NCI-H345 treated with DMSO at 0.1 percent for 48 hours (cell line): ENCODE results near the gene EP400.

Source experiments
- DNase-seq: peaks from one replicate; lab custom pipeline; 2025; ENCODE audit not compliant: unreplicated experiment; lab: John Stamatoyannopoulos, UW

EP400 gene

DNA sequence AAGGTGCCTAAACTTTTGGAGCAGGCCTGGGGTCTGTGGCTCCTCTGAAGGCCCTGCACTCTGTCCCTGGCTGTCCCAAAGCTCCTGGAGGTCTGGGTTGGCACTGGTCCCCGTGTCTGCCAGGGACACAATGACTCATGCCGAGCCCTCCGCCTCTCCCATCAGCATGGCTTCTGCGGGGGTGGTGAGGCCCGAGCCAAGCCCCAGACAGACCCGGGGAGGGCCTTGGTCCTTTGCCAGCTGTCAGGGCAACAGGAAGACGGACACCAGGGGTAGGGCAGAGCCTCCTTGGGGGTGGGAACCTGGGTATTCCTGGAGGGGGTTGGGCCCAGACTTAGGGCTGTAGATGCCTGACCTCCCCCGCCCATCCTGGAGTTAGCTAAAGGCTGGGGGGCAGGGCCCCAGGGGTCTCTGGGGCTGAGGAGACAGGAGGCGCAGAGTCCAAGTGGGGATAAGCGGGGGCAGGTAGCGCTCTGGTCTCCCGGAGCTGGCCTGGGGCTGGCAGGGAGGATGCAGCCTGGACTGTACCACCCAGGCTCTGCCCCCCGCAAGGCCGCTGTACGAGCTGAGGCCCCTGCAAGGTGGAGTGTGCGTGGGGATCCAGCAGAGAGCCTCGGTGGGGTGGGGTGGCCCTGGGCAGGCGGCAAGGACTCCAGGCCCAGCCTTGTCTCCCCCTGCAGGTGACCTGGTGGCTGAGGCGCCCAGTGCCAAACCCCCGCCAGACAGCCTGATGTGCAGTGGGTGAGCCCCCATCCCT is 37.0 kb upstream of the EP400 start:
- no peak for DNase-seq

DNA sequence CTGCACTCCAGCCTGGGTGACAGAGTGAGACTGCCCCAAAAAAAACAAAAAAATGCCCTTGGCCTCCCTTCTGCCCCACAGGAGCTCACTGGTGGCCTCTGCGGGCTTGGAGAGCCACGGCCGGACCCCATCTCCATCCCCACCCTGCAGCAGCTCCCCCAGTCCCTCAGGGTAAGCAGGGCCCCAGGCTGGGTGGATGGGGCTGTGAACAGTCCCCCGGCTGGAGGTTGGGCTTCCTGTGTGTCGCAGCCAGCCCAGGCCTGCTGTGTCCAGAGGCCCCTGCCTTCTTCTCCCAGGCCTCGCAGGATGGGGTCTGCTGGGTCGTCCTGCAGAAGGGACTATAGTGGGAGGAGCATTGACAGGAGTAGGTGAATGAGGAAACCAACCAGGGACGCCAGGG is 36.1 kb upstream of the EP400 start:
- DNase-seq: no peak

DNA sequence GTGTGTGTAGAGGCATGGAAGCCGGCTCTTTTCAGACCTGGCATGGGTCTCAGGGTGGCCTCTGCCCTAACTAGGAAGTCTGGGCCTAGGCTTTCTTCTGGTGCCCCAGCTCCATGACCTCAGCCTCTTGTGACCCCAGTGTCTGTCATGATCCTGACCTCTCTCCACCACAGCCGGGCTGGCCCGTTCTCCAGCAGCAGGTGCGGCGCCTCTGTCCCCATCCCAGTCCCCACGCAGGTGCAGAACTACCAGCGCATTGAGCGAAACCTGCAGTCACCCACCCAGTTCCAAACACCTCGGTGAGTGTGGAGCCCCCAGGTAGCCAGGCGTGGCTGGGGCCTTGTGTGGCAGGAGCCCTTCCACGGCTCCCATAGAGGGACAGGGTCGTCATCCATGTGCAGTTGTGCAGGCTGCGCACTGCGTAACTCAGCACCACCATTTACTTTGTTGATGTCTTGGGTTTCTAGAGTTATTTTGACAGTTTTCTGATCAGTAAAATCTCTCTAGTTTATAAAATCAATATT is 35.5 kb upstream of the EP400 start:
- DNase-seq: no peak

DNA sequence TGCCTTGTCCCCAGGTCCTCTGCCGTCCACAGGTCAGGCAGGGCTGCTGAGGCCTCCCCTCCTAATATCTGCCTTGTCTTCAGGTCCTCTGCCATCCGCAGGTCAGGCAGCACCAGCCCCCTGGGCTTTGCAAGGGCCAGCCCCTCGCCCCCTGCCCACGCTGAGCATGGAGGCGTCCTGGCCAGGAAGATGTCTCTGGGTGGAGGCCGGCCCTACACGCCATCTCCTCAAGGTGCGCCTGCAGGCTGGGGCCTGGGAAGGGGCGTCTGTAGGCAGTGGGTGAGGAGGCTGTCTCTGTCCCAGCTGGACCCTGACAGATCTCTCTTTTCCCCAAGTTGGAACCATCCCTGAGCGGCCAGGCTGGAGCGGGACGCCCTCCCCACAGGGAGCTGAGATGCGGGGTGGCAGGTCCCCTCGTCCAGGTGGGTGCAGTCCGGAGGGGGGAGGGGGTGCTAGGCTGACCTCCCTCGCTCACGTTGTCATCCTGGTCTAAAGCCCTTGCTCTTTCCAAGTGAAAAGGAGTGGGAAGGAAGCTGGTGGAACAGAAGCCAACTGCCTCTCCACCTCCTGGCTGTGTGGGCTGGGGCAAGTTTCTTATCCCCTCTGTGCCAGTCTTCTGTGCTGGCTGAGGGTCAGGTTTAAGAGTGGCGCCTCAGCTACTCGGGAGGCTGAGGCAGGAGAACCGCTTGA is 34.6 kb upstream of the EP400 start:
- no peak for DNase-seq

DNA sequence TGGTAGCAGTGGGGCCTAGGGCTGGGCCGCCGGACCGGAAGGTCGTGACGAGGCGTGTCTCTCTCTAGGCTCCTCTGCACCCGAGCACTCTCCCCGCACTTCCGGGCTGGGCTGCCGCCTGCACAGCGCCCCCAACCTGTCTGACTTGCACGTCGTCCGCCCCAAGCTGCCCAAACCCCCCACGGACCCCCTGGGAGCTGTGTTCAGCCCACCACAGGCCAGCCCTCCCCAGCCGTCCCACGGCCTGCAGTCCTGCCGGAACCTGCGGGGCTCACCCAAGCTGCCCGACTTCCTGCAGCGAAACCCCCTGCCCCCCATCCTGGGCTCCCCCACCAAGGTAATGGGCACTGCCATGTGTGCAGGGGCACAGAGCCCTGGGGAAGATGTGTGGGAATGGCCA is 33.9 kb upstream of the EP400 start:
- DNase-seq: no peak

DNA sequence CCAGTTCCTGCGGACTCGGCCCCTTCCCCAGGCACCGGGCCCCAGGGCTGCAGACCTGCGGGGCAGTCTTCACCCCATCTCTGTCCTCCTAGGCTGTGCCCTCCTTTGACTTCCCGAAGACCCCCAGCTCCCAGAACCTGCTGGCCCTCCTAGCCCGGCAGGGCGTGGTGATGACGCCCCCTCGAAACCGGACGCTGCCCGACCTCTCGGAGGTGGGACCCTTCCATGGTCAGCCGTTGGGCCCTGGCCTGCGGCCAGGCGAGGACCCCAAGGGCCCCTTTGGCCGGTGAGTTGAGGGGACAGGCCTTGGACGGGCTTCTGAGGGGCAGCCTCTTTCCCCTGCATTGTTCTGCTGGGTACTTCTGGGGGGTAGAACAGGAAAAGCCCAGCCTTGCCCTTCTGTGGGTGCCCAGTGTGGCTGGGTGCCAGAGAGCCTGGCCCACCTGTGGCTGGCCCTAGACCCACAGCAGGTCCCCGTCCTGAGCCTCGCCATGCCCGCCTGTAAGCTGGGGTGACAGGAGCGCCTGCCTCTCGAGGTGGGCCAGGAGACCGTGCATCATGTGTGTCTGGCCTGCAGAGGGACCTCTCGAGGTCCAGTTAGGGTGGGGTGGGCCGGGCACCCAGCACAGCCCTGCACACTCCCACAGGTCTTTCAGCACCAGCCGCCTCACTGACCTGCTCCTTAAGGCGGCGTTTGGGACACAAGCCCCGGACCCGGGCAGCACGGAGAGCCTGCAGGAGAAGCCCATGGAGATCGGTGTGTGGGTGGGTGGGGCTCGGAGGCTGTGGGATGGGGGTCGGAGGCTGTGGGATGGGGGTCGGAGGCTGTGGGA is 33.2 kb upstream of the EP400 start:
- DNase-seq: no peak

DNA sequence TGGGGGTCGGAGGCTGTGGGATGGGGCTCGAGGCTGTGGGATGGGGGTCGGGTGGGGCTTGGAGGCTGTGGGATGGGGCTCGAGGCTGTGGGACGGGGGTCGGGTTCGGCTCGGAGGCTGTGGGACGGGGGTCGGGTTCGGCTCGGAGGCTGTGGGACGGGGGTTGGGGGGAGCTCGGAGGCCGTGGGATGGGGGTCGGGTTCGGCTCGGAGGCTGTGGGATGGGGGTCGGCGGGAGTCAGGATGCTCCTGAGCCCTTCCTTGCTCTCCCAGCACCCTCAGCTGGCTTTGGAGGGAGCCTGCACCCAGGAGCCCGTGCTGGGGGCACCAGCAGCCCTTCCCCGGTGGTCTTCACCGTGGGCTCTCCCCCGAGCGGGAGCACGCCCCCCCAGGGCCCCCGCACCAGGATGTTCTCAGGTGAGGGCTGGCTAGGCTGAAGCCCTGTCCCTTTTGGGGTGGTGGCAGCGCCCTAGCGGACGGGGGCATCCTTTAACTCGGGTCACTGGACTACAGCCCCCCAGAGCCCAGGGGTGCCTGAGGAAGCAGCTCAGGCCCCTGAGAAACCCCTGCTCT is 32.5 kb upstream of the EP400 start:
- DNase-seq: no peak

DNA sequence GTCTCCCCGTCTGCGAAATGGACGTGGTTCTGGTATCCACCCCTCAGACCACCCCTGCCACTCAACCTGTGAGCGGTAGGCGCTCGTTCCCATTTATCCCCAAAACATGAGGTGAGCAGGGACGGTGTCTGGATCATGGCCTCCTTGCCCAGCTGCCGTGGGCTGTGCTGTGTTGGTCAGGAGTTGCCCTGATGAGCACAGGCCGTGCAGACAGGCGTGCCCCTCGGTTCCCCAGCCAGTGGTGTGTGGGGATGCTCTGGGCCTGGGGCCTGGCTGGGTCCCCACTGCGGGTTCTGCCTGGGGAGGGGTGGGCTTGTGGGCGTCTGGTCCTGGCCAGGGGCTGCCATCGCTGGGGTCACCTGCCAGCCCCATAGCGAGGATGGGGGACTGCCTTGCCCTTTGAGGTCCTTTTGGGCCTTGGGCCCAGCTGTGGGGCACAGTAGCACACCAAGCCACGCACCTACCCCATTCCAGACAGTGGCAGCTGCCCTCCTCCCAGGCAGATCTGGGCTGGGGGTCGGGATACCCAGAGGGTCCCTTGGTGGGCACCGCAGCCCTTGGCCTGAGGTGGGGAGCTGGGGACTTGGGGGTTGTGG is 31.9 kb upstream of the EP400 start:
- no peak for DNase-seq

DNA sequence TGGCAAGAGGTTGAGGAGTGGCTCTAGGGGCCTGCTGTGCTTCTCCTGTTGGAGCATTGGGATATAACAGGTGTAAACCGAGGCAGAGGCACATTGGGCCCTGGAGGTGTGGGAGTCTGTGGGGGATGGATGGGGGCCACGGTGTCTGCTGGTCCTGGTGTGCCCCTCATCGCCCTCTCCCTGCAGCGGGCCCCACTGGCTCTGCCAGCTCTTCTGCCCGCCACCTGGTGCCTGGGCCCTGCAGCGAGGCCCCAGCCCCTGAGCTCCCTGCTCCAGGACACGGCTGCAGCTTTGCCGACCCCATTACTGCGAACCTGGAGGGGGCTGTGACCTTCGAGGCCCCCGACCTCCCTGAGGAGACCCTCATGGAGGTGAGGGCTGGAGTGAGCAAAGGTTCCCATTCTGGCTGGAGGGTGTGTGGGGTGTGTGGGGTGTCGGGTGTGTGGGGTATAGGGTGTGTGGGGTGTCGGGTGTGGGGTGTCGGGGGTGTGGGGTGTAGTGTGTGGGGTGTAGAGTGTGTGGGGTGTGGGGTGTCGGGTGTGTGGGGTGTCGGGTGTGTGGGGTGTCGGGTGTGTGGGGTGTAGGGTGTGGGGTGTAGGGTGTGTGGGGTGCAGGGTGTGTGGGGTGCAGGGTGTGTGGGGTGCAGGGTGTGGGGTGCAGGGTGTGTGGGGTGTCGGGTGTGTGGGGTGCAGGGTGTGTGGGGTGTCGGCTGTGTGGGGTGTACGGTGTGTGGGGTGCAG is 31.3 kb upstream of the EP400 start:
- DNase-seq: no peak

DNA sequence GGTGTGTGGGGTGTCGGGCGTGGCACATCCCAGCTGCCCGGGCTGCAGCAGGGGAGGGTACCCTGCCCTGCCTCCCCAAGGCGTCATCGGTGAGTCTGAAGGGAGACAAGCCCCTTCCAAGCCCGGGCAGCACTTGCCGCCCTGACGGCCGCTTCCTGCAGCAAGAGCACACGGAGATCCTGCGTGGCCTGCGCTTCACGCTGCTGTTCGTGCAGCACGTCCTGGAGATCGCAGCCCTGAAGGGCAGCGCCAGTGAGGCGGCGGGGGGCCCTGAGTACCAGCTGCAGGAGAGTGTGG is 30.7 kb upstream of the EP400 start:
- no peak for DNase-seq

DNA sequence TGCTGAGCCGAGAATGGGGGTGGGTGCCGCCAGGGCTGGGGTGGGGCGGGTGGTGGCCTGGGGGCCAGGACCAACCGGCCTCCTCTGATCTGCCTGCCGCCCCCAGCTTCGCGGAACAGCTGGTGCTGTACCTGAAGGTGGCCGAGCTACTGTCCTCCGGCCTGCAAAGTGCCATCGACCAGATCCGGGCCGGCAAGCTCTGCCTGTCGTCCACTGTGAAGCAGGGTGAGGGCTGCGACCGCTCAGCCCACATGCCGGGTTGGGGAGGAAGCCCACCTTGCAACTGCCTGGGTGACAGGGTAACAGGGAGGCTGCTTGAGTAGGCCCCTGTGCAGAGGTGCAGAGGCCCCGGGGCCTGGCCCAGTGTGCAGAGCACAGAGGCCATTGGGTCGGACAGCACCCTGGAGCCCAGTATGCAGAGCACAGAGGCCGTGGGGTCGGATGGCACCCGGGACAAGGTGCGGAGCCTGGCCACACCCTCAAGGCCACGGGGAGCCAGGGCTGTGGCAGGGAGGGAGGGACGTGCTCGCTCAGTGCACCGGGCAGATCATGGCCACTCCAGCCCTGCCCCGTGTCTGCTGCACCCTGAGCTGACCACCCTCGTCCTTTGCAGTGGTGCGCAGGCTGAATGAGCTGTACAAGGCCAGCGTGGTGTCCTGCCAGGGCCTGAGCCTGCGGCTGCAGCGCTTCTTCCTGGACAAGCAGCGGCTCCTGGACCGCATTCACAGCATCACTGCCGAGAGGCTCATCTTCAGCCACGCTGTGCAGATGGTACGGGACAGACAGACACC is 30.2 kb upstream of the EP400 start:
- no peak for DNase-seq

DNA sequence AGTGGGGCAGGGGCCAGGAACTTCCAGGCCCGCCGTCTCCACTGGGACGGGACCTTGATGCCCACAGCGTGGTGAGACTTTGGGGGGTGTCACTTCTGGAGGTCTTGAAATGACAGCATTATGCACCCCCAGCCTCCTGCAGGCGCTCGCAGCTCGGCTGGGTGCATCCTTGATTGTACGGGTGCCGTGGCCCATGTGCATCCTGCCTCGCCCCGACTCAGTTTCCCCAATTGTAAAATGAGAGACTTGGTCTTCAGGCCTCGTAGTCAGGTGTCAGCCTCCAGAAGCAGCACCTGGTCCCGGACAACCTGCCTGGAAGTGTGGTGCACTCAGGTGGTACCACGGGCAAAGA is 29.6 kb upstream of the EP400 start:
- DNase-seq: no peak

DNA sequence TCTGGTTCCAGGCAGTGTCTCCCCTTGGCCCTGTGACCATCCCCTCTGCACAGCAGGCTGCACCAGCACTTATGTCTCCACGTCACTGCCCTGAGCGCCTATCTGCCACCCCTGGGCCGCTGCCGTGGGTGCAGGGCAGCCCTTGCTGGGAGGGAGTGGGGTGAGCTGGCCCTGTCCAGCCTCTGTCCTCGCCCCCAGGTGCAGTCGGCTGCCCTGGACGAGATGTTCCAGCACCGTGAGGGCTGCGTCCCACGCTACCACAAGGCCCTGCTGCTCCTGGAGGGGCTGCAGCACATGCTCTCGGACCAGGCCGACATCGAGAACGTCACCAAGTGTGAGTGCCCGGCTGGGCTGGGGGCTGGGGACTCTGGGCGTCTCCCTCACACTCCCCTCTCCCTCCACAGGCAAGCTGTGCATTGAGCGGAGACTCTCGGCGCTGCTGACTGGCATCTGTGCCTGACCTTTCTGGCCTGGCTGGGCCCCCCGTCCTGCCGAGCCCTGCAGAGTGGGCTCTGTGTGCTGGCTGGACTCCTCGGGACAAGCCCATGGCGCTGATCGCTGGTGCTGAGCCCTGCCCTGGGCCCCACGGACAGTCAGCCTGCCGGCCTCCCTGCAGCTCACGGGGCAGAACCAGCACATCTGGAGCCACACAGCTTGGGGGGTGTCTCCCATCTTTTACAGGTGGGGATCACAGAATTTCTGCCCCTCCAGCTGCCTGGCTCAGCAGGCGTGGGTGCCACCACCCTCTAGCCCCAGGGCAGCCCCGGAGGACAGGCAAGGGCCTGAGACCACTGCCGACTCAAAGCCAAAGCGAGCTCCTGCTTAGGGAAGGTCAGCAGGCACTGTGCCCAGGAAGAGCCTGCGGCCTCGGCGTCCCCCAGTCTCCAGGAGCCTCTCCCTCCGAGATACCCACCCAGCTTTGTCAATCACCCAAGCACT is 28.6 kb upstream of the EP400 start:
- DNase-seq: no peak

DNA sequence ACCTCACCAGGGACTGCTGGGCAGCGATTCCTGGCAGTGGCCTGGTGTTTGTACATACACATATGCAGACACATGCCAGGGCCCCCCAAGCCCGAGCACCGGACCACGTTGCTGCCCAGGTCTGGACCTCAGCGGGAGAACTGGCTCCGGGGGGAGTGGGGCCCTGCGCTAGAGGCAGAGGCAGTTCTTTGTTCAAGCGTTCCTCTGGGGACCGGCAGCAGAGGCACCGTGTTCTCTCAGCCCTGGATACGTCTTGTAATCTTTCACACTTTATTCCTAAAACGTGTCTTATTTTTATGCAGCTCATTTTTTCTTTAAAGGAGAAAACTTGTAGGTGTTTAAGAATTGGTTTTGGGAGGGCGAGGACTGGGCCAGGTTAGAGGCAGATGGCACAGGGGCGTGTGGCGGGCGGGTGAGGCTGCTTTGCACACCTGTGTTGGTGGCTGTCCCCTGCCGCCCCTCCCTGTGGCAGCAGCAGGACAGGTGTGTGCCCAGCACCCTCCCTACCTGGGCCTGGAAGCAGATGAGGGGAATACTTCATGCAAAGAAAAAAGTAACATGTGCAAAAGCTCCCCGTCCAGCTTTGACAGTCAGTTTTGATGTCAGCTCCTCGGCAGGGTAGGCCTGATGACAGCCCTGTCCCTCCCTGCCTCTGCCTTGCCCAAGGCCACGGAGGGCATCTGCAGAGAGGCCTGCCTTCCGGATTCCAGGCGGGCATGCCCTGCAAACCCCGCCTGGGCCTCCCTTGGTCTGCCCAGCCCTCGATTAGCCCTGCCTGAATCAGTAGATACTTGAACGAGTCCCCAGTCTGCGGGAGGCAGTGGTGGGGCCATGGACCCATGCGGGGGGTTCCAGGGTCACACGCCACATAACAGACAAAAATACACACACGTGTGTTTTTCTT is 27.6 kb upstream of the EP400 start:
- DNase-seq: no peak

DNA sequence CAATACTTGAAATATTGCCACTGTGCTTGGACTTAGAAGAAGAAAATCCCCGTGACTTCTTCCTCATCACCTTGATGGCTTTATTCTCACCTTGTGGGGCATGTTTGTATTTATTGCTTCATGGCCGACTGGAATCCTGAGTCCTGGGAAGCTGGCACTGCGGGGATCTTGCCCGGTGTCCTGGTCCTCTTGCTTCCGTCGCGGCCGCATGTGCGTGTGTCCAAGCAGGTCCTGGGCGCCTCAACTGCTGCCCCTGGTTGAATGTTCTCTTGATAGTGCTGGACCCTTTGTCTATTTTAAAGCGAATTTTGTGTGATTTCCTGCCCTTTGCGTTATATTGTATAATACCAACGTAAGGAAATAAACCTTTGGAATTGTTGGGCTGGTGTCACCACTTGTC is 27.0 kb upstream of the EP400 start:
- DNase-seq: no peak

DNA sequence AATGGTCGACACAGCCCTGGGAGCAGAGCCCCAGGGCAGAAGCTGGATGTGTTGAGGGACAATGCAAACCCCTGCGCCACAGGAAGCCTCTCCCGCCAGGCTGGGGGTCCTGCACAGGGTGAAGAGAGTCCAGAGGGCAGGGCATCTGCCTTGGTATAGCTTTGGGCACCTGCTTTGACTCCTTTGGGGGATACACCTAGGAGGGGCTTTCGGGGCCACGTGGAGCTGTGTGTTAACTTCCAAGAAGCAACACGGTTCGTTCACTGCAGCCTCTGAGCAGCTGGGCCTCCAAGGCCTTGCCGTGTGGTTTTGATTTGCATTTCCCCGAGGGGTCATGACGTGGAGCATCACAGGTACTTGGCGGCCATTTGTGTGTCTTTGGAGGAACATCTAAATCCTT is 26.5 kb upstream of the EP400 start:
- DNase-seq: no peak
